K562 (cell line): Measurements from ENCODE around the gene TRUB1. TPM values are rescaled to one million over a fixed set of nuclear protein-coding genes. Genes with fewer than 3 reads are reported as not detected.

Experiments used
- ATAC-seq: fragments of 200-7000 bp; cut with Tn5 transposase; 3 replicates; pipeline ENCODE4 v1.9.1; 2020; ENCODE audit warnings: moderate library complexity
- BruUV-seq: library from RNA; stranded (reverse); fragments of 400-500 nt; replicated peaks from 2 replicates; lab custom pipeline; 2021; lab: Mats Ljungman, UMichigan
- CTCF ChIA-PET: fragments of 300-600 bp; formaldehyde crosslinking; extraction: SDS; loops from one replicate; lab custom pipeline; 2021; ENCODE audit warnings: low intra/inter-chr PET ratio; lab: Yijun Ruan, JAX
- POLR2A ChIA-PET: fragments of 300-600, 350-650 bp; sonication (Branson Sonifier 250); formaldehyde crosslinking; extraction: SDS; loops from one replicate; lab custom pipeline; 2021; ENCODE audit warnings: antibody characterized with exemption, inconsistent platforms; lab: Yijun Ruan, JAX
- DNase-seq, 4 experiments: peaks; one replicate each; pipeline versions ENCODE4 v3.0.0 to v3.0.0-alpha.2; 2011 to 2018; ENCODE audit warnings: low spot score in 3 of 4, mixed read lengths in 3 of 4; ENCODE audit errors: extremely low read depth in 1 of 4
- FAIRE-seq: peaks from 2 replicates; lab custom pipeline; 2011; peaks lifted over from hg19 to GRCh38; lab: Jason Lieb, UNC
- H2AFZ ChIP-seq: 2 replicates; pipeline ENCODE4 v1.6.0; 2011; ENCODE audit warnings: low read depth, low read length, control low read depth, inconsistent platforms
- H3K27ac ChIP-seq: fragments of 200-600 bp; 3 replicates; pipeline ENCODE4 v1.8.0; 2011; ENCODE audit warnings: low read depth, mild to moderate bottlenecking, control low read depth, inconsistent platforms, low read length, moderate library complexity, mixed read lengths; ENCODE audit errors: extremely low read depth
- H3K27me3 ChIP-seq, 2 experiments: fragments of 300-600 bp in 1 of 2; 2 replicates in 1 of 2; 3 replicates in 1 of 2; pipeline versions ENCODE4 v1.6.0 to v1.8.0; 2011; ENCODE audit warnings: inconsistent platforms in 2 of 2, low read length in 2 of 2, mild to moderate bottlenecking in 1 of 2, mixed read lengths in 1 of 2, moderate library complexity in 1 of 2; ENCODE audit not compliant: control insufficient read depth in 2 of 2, insufficient read depth in 2 of 2
- H3K36me3 ChIP-seq: fragments of 300-600 bp; 3 replicates; pipeline ENCODE4 v1.8.0; 2011; ENCODE audit warnings: mild to moderate bottlenecking, low read length, inconsistent platforms; ENCODE audit not compliant: control insufficient read depth, insufficient read depth
- H3K4me1 ChIP-seq, 2 experiments: fragments of 200-600 bp in 1 of 2; replicated peaks in 1 of 2; 2 replicates in 1 of 2; 3 replicates in 1 of 2; pipeline versions ENCODE4 v1.5.1 to v1.8.0; 2011; ENCODE audit warnings: inconsistent platforms in 2 of 2, low read length in 2 of 2, mild to moderate bottlenecking in 1 of 2, mixed read lengths in 1 of 2, moderate library complexity in 1 of 2; ENCODE audit not compliant: control insufficient read depth in 2 of 2, insufficient read depth in 2 of 2
- H3K4me2 ChIP-seq: 2 replicates; pipeline ENCODE4 v1.6.1; 2011; ENCODE audit warnings: low read length, control low read depth, inconsistent platforms, mixed read lengths; ENCODE audit not compliant: insufficient read depth
- H3K4me3 ChIP-seq: fragments of 200-600 bp; sonication (generic), shearing (Covaris generic); 2 replicates; pipeline ENCODE4 v1.5.1; 2016; ENCODE audit warnings: control low read depth, inconsistent platforms
- H3K79me2 ChIP-seq: fragments of 200-600 bp; 3 replicates; pipeline ENCODE4 v1.8.0; 2011; ENCODE audit warnings: low read length, inconsistent platforms; ENCODE audit not compliant: control insufficient read depth, insufficient read depth
- H3K9ac ChIP-seq, 2 experiments: 2 replicates each; pipeline versions ENCODE4 v1.6.0 to v1.6.1; 2011; ENCODE audit warnings: low read depth in 2 of 2, low read length in 2 of 2, control low read depth in 1 of 2, inconsistent platforms in 1 of 2, mild to moderate bottlenecking in 1 of 2, mixed read lengths in 1 of 2; ENCODE audit not compliant: insufficient read depth in 1 of 2
- H3K9me1 ChIP-seq: one replicate; pipeline ENCODE4 v1.6.0; 2011; ENCODE audit warnings: inconsistent platforms, mild to moderate bottlenecking, low read length, moderate library complexity; ENCODE audit not compliant: control insufficient read depth, insufficient read depth
- H3K9me3 ChIP-seq: replicated peaks from 2 replicates; pipeline ENCODE4 v1.5.1; 2011; ENCODE audit warnings: low read depth, low read length, inconsistent platforms; ENCODE audit not compliant: control insufficient read depth, insufficient read depth
- H4K20me1 ChIP-seq: replicated peaks from 2 replicates; pipeline ENCODE4 v1.6.1; 2011; ENCODE audit warnings: low read length, inconsistent platforms, mixed read lengths; ENCODE audit not compliant: control insufficient read depth, insufficient read depth
- HBP1 ChIP-seq: fragments of 450-650 bp; formaldehyde crosslinking; IDR thresholded peaks from 2 replicates; pipeline ENCODE4 v1.4.0; 2022; ENCODE audit warnings: missing genetic modification characterization
- JUN ChIP-seq, 2 experiments: sonication (generic) in 1 of 2; formaldehyde crosslinking in 1 of 2; IDR thresholded peaks; 2 replicates each; pipeline versions ENCODE4 v1.6.1 to v1.8.0; 2012 to 2022; ENCODE audit warnings: borderline replicate concordance in 2 of 2, mild to moderate bottlenecking in 2 of 2, improper control_type of control experiment in 1 of 2, low read depth in 1 of 2, low read length in 1 of 2, missing genetic modification reagents in 1 of 2
- MCM2 ChIP-seq: fragments of 450-650 bp; IDR thresholded peaks from 2 replicates; pipeline ENCODE4 v1.6.1; 2017; ENCODE audit warnings: low read depth, mild to moderate bottlenecking
- NFATC3 ChIP-seq: fragments of 450-650 bp; IDR thresholded peaks from 2 replicates; pipeline ENCODE4 v1.6.1; 2017; ENCODE audit warnings: mild to moderate bottlenecking
- PHB2 ChIP-seq: fragments of 450-650 bp; IDR thresholded peaks from 2 replicates; pipeline ENCODE4 v1.6.1; 2017; ENCODE audit warnings: low read depth
- RBFOX2 ChIP-seq: fragments of 200-400 bp; formaldehyde crosslinking; IDR thresholded peaks from 2 replicates; pipeline ENCODE4 v1.6.1; 2017; ENCODE audit warnings: low read depth, mild to moderate bottlenecking, low read length, moderate library complexity
- RFX5 ChIP-seq: IDR thresholded peaks from 2 replicates; pipeline ENCODE4 v1.6.1; 2011; ENCODE audit warnings: low read depth, mild to moderate bottlenecking, improper control_type of control experiment, low read length
- TAF15 ChIP-seq: fragments of 200-400 bp; formaldehyde crosslinking; IDR thresholded peaks from 2 replicates; pipeline ENCODE4 v1.6.1; 2017; ENCODE audit warnings: mild to moderate bottlenecking, low read depth, low read length, moderate library complexity
- TCFL5 ChIP-seq: fragments of 250-450 bp; sonication (Bioruptor Pico); conservative IDR thresholded peaks from 2 replicates; pipeline ENCODE4 v1.6.1; 2021; ENCODE audit warnings: mild to moderate bottlenecking, moderate library complexity, matching md5 sums
- XRCC4 ChIP-seq: IDR thresholded peaks from one replicate; pipeline ENCODE4 v1.6.1; 2011; ENCODE audit not compliant: insufficient read depth, insufficient read length; ENCODE audit errors: extremely low read depth
- ZFX ChIP-seq: sonication (generic); formaldehyde crosslinking; IDR thresholded peaks from 2 replicates; pipeline ENCODE4 v1.8.0; 2022; ENCODE audit warnings: mild to moderate bottlenecking, missing genetic modification reagents, moderate library complexity
- ZNF165 ChIP-seq: fragments of 250-450 bp; sonication (Bioruptor Pico); IDR thresholded peaks from 2 replicates; pipeline ENCODE4 v1.4.0; 2020; ENCODE audit warnings: borderline replicate concordance
- ZNF347 ChIP-seq: fragments of 450-650 bp; formaldehyde crosslinking; IDR thresholded peaks from 2 replicates; pipeline ENCODE4 v1.4.0; 2020; ENCODE audit warnings: low read depth, mild to moderate bottlenecking, moderate library complexity
- ZNF583 ChIP-seq: fragments of 250-450 bp; sonication (Bioruptor Pico); IDR thresholded peaks from 2 replicates; pipeline ENCODE4 v1.4.0; 2020
- ZNF778 ChIP-seq: fragments of 450-650 bp; formaldehyde crosslinking; IDR thresholded peaks from 2 replicates; pipeline ENCODE4 v1.4.0; 2020; ENCODE audit warnings: mild to moderate bottlenecking, moderate library complexity
- WGBS: fragments of 100-300 bp; shearing (Covaris generic); methylation state at CpG from one replicate; pipeline ENCODE4 v1.1.6; 2016; ENCODE audit warnings: low coverage, mixed read lengths; ENCODE audit not compliant: insufficient coverage; ENCODE audit errors: missing lambda C conversion rate; 5-methylcytosine and 5-hydroxymethylcytosine counted together
- in situ Hi-C: fragments of 300-500 bp; cut with MboI; formaldehyde crosslinking; loops from 4 replicates; pipeline ENCODE4 v1.15.0; 2018; ENCODE audit warnings: inconsistent platforms, mixed read lengths
- intact Hi-C: fragments of 100-400 bp; cut with micrococcal nuclease; formaldehyde crosslinking; loops from 2 replicates; pipeline ENCODE4 v1.14.2; 2022
- polyA plus RNA-seq, 8 experiments: library from polyadenylated mRNA; depleted of rRNA in 4 of 8; stranded (reverse) in 5 of 8; unstranded in 3 of 8; fragments of >200 nt; fragmentation: Nextera tagmentation in 2 of 8; fragmentation: Illumina TruSeq in 1 of 8; extraction: Ambion mirVana in 2 of 8; extraction: Trizol in 1 of 8; gene quantifications; 2 replicates each; pipeline versions ENCODE4 v1.2.1 to v1.2.3, GENCODE V29; 2011 to 2014; ENCODE audit warnings: inconsistent platforms in 1 of 8, missing spikeins in 1 of 8
- total RNA-seq, 7 experiments: library from RNA; depleted of rRNA in 6 of 7; stranded (reverse); fragments of >200 nt in 6 of 7; fragmentation: Illumina TruSeq in 2 of 7; extraction: Trizol in 2 of 7; gene quantifications; 2 replicates each; pipeline versions ENCODE4 v1.2.1 to v1.2.3, GENCODE V29; 2011 to 2021; ENCODE audit warnings: low replicate concordance in 1 of 7

The TRUB1 gene
- total and polyA plus RNA-seq, 9 of the 15 experiments (the other 6 are each of a cell fraction or from before 2014, with no cell fraction given) = 4.6 to 16.5 (median 11.5) TPM

- no peaks in the 10 kb centered on the region; a peak in 1 of 5 replicates for H3K4me1 ChIP-seq
- FAIRE-seq = no peak
- no peak overlapping the region for H2AFZ ChIP-seq
- ATAC-seq = no peak
- no peak overlapping the region for H3K27ac ChIP-seq
- ChIA-PET CTCF (no interaction called here), POLR2A (no interaction called here)
- intact Hi-C loops (no loop called here), in situ Hi-C loops (no loop called here)
- no peak overlapping the region for H3K4me3 ChIP-seq
- H3K9me3 ChIP-seq = no peaks in the 10 kb centered on the region
- H3K27me3 ChIP-seq = no peaks in the 10 kb centered on the region
- H4K20me1 ChIP-seq = no peaks in the 10 kb centered on the region
- no peaks in the 10 kb centered on the region for H3K36me3 ChIP-seq
- no peak for TF ChIP-seq TAF15
- H3K9me1 ChIP-seq = no peaks in the 10 kb centered on the region
- no peak for DNase-seq
- H3K4me2 ChIP-seq = no peak overlapping the region
- no TSS peak for BruUV-seq
- 0% methylated on average over 2 of the region's 2 CpGs for WGBS
- no peak overlapping the region for H3K9ac ChIP-seq
- no peaks in the 10 kb centered on the region for H3K79me2 ChIP-seq
These were observed 9.2 kb upstream of the TRUB1 start for GRCh38 chr10:114928818-114929217.

- no peak for ATAC-seq
- H2AFZ ChIP-seq = no peak overlapping the region
- no peaks in the 10 kb centered on the region for H3K9me3 ChIP-seq
- H3K9ac ChIP-seq = no peak overlapping the region
- intact Hi-C loops = no loop called here
- H3K4me2 ChIP-seq = no peak overlapping the region
- H3K4me3 ChIP-seq = no peak overlapping the region
- TF ChIP-seq ZNF347 (CRISPR knock-in tag) (no peak), MCM2 (no peak), JUN (IDR thresholded peaks at IDR 0.05; ENCODE audit: borderline replicate concordance, low read depth, low read length) (no peak), JUN (CRISPR knock-in tag; IDR thresholded peaks at IDR 0.05; ENCODE audit: borderline replicate concordance) (no peak), ZFX (CRISPR knock-in tag) (no peak), RBFOX2 (no peak), RFX5 (no peak), TCFL5 (CRISPR knock-in tag) (no peak), ZNF165 (CRISPR knock-in tag) (no peak), PHB2 (no peak), HBP1 (CRISPR knock-in tag) (no peak), ZNF583 (no peak), NFATC3 (no peak), ZNF778 (CRISPR knock-in tag) (no peak), XRCC4 (no peak)
- in situ Hi-C loops = no loop called here
- no peaks in the 10 kb centered on the region; a peak in 1 of 5 replicates for H3K4me1 ChIP-seq
- no peak for DNase-seq
- no peak for FAIRE-seq
- no peaks in the 10 kb centered on the region for H3K27me3 ChIP-seq
- no peak overlapping the region for H3K27ac ChIP-seq
- H3K36me3 ChIP-seq = no peaks in the 10 kb centered on the region
- CTCF ChIA-PET = no interaction called here
- no TSS peak for BruUV-seq
- WGBS = 41% methylated on average over 4 of the region's 4 CpGs
- H3K79me2 ChIP-seq = no peaks in the 10 kb centered on the region
- H4K20me1 ChIP-seq = no peaks in the 10 kb centered on the region
- no peaks in the 10 kb centered on the region for H3K9me1 ChIP-seq
- POLR2A ChIA-PET = no interaction called here
These were observed 7.7 kb upstream of the TRUB1 start for GRCh38 chr10:114930320-114930719.
